NCI-H1436 (cell line): ENCODE measurements around the gene PRLR.
"Not testable (repeated sequence)": the region's sequence is repeated elsewhere in the genome, so short reads cannot be mapped to it uniquely, and the experiment has no call there.

Experiments
- DNase-seq: peaks from one replicate; lab custom pipeline; 2025; lab: John Stamatoyannopoulos, UW

PRLR gene

GRCh38 chr5:35073160-35073559, 157.1 kb downstream of the PRLR start:
- no peak for DNase-seq

- no peak for DNase-seq
These were observed 161.1 kb downstream of the PRLR start for GRCh38 chr5:35069188-35069587.

DNA sequence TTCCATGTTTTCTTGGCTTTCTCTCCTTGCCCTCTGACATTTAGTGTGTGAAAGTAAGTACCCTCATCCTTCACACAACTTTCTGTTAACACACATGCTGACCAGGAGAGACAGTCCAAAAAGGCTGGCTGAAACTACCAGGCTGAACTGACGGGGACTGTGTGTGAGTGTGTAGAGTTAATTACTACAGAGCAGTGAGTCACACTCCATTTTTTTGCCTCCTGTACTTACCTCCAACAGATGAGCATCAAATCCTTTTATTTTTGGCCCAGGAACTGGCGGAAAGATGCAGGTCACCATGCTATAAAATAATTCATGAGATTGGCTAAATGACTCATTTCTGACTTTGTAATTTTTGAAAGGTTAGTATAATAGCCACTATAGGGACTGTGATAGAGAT, 162.3 kb downstream of the PRLR start:
- DNase-seq = no peak

DNA sequence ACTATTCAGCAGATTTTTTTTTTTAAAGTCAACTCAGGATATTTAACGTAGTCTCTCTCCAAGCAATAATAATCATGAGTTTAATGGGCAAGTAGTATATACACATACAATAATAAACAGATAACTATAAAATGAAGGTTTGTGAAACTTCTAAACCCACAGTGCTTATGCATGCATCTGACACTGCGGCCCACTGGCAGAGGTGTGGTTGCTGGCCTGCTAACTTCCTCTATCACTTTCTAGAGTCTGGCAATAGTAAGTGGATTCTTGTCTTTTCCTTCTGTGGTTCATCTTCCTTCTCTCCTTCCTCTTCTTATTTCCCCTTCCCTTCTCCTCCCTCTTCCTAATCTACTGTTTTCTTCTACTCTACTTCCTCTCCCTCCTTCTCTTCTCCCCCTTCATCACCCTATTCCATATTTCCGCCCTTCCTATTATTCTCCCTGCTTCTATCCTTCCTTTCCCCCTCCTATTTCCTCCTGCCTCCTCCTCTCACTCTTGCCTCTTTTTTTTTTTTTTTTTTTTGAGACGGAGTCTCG, 164.0 kb downstream of the PRLR start:
- no peak for DNase-seq

- DNase-seq = no peak
These were observed 166.9 kb downstream of the PRLR start for GRCh38 chr5:35063414-35063813.

GRCh38 chr5:35061211-35061770, 169.0 kb downstream of the PRLR start:
- DNase-seq = no peak

DNA sequence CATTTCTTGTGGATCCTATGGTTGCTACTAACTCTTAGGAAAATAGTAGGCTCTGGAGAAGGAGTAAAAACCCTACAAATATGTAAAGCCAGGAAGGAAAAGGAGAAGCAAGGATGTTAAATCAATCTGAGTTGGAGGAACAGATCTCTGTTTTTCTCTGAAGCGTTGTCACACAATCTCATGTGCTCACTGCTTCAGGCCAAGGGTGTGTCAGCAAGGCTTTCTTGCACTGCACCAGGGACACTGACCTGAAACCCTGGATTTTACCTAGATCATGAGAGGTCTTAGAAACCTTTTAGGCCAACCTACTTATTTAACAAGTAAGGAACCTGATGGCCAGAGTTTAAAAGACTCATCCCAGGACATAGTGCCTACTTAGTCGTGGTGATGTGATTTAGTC, 170.1 kb downstream of the PRLR start:
- DNase-seq = no peak

DNA sequence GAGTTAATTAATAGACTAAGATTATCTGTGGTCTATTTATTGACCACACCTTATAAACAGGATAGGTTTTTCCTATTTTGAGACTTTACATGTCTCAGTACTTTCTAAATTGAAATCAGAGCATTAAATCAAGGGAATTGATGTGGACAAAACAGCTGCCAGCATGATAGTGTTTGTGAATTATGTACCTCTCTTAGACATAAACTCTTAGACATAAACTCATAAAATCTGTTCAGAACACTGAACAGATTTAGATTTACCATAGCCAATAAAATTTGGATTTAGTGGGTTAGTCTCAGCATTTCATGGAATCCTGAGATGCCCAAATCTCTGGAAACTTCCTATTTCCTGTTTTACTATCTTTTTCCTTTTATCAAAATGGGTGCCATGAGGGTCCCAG, 171.0 kb downstream of the PRLR start:
- no peak for DNase-seq

- no peak for DNase-seq
These were observed 171.9 kb downstream of the PRLR start for GRCh38 chr5:35058374-35058788.

DNA sequence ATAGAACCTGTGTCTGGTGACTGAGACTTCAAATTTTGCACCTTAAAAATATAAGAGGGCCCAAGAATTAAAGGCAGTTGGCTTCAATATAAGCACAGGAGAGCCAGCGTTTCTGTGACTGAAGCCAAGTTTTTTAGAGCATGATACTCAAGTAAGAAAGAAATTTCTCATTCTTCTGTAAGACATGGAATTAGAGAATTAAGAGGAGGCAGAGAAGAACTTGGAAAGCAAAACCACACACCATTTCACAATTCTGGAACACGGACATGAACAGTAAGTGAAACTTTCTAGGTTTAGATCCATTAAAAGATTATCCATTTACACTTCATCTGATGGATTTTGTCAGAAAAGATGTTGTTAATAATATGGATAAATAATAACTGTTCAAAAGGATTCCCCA, 173.6 kb downstream of the PRLR start:
- DNase-seq = no peak

DNA sequence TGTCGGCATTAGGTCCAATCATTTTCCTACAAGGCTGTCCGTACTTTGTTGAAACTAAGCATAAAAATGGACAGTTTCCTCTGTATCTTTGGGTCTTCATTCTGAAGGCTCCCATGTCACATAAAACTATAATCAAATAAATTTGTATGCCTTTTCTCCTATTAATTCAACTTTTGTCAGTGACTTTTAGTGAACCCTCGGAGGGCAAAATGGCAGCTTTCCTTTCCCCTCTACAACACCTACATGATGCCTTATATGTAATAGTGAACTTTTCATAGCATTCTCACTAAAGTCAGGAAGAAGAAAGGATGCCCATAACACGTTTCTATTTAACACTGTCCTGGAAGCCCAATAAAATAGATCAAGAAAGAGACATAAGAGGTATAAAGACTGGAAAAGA, 177.4 kb downstream of the PRLR start:
- DNase-seq = no peak

- no peak for DNase-seq
These were observed 179.7 kb downstream of the PRLR start for GRCh38 chr5:35050541-35051126.

DNA sequence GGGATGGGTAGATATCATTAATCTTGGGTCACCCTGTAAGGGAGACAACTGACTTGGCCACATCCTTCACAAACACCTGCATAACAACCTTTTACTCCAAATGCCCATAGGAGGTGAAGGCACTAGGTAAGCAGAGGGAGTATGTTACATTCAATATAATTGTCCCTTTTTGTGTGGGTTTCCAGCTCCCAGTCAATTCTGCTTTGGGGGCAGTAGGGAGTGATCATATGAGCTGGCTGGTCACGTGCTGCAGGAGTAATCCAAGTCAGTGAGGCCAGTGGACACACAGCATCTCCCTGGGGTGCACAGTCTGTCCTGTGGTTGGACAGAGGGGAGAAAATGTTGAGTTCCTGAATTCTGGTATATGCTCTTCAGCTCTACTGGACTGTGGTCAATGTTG, 181.4 kb downstream of the PRLR start:
- DNase-seq = no peak

DNA sequence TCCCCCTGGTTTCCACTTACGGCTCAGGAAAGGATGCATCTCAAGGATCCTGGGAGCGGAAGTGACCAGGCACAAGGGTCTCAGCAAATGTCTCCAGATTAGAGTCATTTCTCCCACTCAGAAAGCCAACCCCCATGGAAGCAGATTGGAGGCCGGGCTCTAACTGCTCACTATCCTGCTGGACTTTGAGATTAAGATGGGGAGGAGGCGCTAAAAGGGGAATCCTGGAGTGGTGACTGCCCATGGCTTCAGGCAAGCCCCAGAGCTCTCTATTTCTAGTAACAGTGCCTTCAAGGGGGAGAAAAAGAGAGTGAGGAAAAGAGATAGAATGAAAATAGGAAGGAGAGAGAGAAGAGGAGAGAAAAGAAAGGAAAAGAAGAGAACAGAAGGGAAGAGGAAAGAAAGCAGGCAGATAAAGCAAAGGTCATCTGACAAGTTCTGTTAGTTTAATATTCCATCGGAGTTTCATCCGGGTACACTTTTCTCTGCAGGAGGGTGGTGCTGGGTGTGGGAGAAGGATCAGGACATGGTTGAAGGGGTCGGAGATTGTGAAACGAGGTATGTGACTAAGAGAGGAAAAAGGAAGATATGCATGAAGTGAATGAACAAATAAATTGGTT, 182.4 kb downstream of the PRLR start, which contains the start of gene AGXT2:
Gene AGXT2, minus strand, starts transcription at position 165 of the 620 bp plus-strand sequence. Its CDS starts 57 bp downstream, at position 108.
- no peak for DNase-seq

DNA sequence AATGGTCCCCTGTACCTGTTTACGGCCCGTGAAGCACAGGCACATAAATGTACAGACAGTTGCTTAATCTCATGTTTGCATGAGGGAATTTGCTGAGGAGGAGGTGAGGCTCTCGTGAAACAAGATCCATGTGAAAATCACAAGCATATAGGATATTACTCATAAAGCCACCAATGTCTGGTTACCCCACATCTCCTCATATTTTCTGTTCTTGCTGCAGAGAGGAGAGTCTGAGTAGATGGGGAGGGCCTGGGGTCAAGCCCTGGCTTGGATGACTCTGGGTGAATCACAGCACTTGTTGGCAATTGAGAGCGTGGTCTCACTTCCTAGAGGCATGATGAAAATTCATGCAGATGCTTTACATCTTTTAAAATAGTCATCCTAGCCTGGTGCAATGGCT, 183.5 kb downstream of the PRLR start:
- DNase-seq = no peak

DNA sequence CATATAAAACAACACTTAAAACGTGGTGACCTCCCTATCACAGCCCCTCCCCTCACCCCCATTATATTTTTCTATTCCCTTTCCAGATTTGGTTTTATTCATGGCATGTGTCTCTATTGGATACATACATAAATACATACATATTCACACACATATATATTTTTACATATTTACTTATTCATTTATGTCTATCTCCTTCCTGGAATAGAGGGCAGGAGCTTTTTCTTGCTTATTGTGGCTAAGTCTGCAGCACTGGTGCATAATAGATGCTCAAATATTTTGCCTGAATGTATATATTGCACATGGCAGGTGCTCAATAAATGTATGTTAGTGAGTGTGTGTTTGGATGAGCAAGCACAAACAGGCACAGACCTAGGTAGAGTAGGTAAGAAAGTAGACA, 185.0 kb downstream of the PRLR start:
- DNase-seq = no peak

DNA sequence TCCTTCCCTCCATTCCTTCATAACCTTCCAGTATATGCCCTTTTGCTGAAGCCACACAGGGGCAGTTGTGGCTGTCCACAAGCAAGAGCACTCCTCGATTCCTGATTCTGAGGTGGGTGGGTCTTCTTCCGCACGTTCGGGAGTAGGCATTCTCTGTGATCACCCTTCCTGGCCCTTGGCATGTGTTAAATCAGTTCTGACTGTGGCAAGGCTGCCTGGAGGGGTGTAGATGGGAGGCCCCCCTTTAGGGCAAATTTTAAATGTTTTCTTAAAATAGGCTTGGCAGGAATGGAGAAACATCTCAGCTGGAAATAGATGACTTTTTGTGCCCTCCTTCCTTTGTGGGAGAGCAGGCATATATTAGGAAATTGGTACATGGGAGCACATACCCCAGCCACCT, 185.6 kb downstream of the PRLR start:
- no peak for DNase-seq

GRCh38 chr5:35042781-35043180, 187.5 kb downstream of the PRLR start:
- DNase-seq = no peak

DNA sequence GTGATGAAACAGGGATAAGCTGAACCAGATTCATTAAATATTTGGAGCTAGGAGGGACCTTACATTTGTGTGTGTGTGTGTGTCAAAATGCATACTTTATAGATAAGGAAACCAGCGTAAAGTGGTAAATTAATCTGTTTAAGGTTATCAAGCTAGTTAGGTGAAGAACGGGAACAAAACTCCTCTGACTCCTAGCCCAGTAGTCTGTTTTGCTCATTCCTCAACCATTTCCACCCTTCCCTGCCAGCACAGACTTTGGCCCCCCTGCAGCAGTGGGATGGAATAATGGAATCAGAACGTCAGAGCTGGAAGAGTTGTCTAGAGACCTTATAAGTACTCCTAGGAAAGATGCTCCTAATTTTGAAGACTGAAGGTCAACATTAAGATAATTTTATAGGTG, 189.0 kb downstream of the PRLR start:
- no peak for DNase-seq

DNA sequence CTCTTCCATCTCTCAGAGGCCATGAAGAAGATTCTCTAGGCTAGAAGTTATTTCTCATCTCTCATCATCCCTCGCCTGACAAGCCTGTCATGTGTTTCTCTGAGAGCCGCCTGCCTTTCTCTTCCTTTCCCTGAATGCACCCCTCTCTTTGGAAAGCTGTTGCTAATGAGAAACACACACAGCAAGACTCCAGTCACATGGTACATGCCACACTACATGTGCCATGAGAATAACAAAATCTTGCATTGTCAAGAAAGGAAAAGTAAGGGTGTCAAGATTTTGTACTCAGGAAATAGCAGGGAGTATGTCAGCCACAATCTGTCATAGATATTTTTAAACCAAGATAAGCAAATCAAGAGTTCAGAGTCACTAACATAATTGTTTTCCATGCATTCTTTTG, 191.4 kb downstream of the PRLR start:
- DNase-seq = no peak

- no peak for DNase-seq
These were observed 193.8 kb downstream of the PRLR start for GRCh38 chr5:35036536-35036935.

DNA sequence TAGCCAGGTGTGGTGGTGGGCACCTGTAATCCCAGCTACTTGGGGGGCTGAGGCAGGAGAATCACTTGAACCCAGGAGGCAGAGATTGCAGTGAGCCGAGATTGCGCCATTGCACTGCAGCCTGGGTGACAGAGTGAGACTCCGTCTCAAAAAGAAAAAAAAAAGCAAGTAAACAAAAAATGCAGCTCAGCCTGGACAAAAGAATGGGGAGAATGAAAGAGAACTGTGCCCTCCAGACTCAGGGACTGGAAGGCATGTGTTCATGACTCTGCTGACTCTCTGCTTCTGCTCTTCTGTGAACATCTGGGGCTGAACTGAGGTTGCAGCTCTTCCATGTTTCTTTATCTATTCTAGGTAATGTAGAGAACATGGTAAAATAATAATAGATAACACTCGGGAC, 194.4 kb downstream of the PRLR start:
- DNase-seq = not testable (repeated sequence)

- DNase-seq = no peak
These were observed 195.0 kb downstream of the PRLR start for GRCh38 chr5:35035271-35035670.

GRCh38 chr5:35032356-35032755, 197.9 kb downstream of the PRLR start:
- no peak for DNase-seq
